HEK293 (cell line): Measurements from ENCODE around the gene RAB3GAP2.

ENCODE experiments used
- CTCF ChIA-PET: fragments of 350-600 bp; formaldehyde crosslinking; extraction: SDS; loops from one replicate; lab custom pipeline; 2021; ENCODE audit warnings: antibody characterized with exemption; lab: Yijun Ruan, JAX
- POLR2A ChIA-PET: fragments of 300-600 bp; formaldehyde crosslinking; extraction: SDS; loops from one replicate; lab custom pipeline; 2020; ENCODE audit warnings: antibody characterized with exemption, inconsistent platforms; lab: Yijun Ruan, JAX
- H3K27ac ChIP-seq: fragments of 200-500 bp; sonication (Bioruptor generic); 2 replicates; pipeline ENCODE4 v1.5.1; 2014; ENCODE audit warnings: low read depth, low read length, control low read depth, inconsistent platforms; ENCODE audit errors: extremely low read depth
- H3K36me3 ChIP-seq, 2 experiments: fragments of 200-500 bp in 1 of 2; sonication (Bioruptor generic) in 1 of 2; 1 replicate in 1 of 2; 2 replicates in 1 of 2; pipeline ENCODE4 v1.5.1; 2014 to 2017; ENCODE audit warnings: inconsistent platforms in 2 of 2, low read length in 2 of 2; ENCODE audit not compliant: control insufficient read depth in 2 of 2, insufficient read depth in 1 of 2
- H3K4me1 ChIP-seq: fragments of 200-500 bp; sonication (Bioruptor generic); 2 replicates; pipeline ENCODE4 v1.5.1; 2014; ENCODE audit warnings: mild to moderate bottlenecking, low read length, inconsistent platforms; ENCODE audit not compliant: control insufficient read depth, insufficient read depth
- H3K4me3 ChIP-seq: 2 replicates; pipeline ENCODE4 v1.5.1; 2011; ENCODE audit warnings: low read depth, mild to moderate bottlenecking, control low read depth, low read length, moderate library complexity
- H3K9me3 ChIP-seq: fragments of 200-500 bp; sonication (Bioruptor generic); 2 replicates; pipeline ENCODE4 v1.5.1; 2014; ENCODE audit warnings: low read depth, low read length, inconsistent platforms; ENCODE audit not compliant: control insufficient read depth, insufficient read depth
- BCL11A ChIP-seq: fragments of 450-650 bp; formaldehyde crosslinking; IDR thresholded peaks from 2 replicates; pipeline ENCODE4 v1.5.1; 2016; ENCODE audit warnings: low read depth, missing biosample characterization, missing genetic modification characterization
- HOXD13 ChIP-seq: sonication (generic); formaldehyde crosslinking; IDR thresholded peaks from 2 replicates; pipeline ENCODE4 v1.8.0; 2022; ENCODE audit warnings: missing genetic modification reagents, borderline replicate concordance
- KLF7 ChIP-seq: fragments of 450-650 bp; formaldehyde crosslinking; IDR thresholded peaks from 2 replicates; pipeline ENCODE4 v1.5.1; 2016; ENCODE audit warnings: missing biosample characterization, missing genetic modification characterization, borderline replicate concordance
- OSR2 ChIP-seq: fragments of 450-650 bp; formaldehyde crosslinking; IDR thresholded peaks from 2 replicates; pipeline ENCODE4 v1.5.1; 2016; ENCODE audit warnings: missing biosample characterization, missing genetic modification characterization
- RBAK ChIP-seq: fragments of 450-650 bp; formaldehyde crosslinking; IDR thresholded peaks from 2 replicates; pipeline ENCODE4 v1.5.1; 2016; ENCODE audit warnings: missing biosample characterization, missing genetic modification characterization
- SP7 ChIP-seq: fragments of 450-650 bp; formaldehyde crosslinking; IDR thresholded peaks from 2 replicates; pipeline ENCODE4 v1.5.1; 2016; ENCODE audit warnings: missing biosample characterization, missing genetic modification characterization
- YY2 ChIP-seq: fragments of 450-650 bp; formaldehyde crosslinking; IDR thresholded peaks from 2 replicates; pipeline ENCODE4 v1.5.1; 2016; ENCODE audit warnings: missing biosample characterization, missing genetic modification characterization
- ZNF112 ChIP-seq: fragments of 450-650 bp; formaldehyde crosslinking; IDR thresholded peaks from 2 replicates; pipeline ENCODE4 v1.5.0; 2017; ENCODE audit warnings: missing biosample characterization, missing genetic modification characterization
- ZNF157 ChIP-seq: fragments of 450-650 bp; formaldehyde crosslinking; IDR thresholded peaks from 2 replicates; pipeline ENCODE4 v1.5.1; 2016; ENCODE audit warnings: missing biosample characterization, missing genetic modification characterization
- ZNF202 ChIP-seq: fragments of 450-650 bp; formaldehyde crosslinking; IDR thresholded peaks from 2 replicates; pipeline ENCODE4 v1.5.1; 2016; ENCODE audit warnings: missing biosample characterization, missing genetic modification characterization, borderline replicate concordance
- ZNF23 ChIP-seq: fragments of 450-650 bp; formaldehyde crosslinking; IDR thresholded peaks from 2 replicates; pipeline ENCODE4 v1.5.1; 2016; ENCODE audit warnings: missing biosample characterization, missing genetic modification characterization, borderline replicate concordance
- ZNF266 ChIP-seq: fragments of 450-650 bp; formaldehyde crosslinking; IDR thresholded peaks from 2 replicates; pipeline ENCODE4 v1.5.1; 2016; ENCODE audit warnings: missing biosample characterization, missing genetic modification characterization, low read depth
- ZNF341 ChIP-seq: fragments of 450-650 bp; formaldehyde crosslinking; IDR thresholded peaks from 2 replicates; pipeline ENCODE4; 2016; ENCODE audit warnings: low read depth, missing biosample characterization, missing genetic modification characterization
- ZNF416 ChIP-seq: fragments of 450-650 bp; formaldehyde crosslinking; IDR thresholded peaks from 2 replicates; pipeline ENCODE4 v1.5.1; 2016; ENCODE audit warnings: missing biosample characterization, missing genetic modification characterization
- ZNF423 ChIP-seq: fragments of 450-650 bp; formaldehyde crosslinking; IDR thresholded peaks from 2 replicates; pipeline ENCODE4 v1.5.1; 2016; ENCODE audit warnings: missing biosample characterization, missing genetic modification characterization
- ZNF433 ChIP-seq: fragments of 450-650 bp; formaldehyde crosslinking; IDR thresholded peaks from 2 replicates; pipeline ENCODE4 v1.5.1; 2016; ENCODE audit warnings: missing biosample characterization, missing genetic modification characterization, low read depth
- ZNF501 ChIP-seq: fragments of 450-650 bp; formaldehyde crosslinking; IDR thresholded peaks from 2 replicates; pipeline ENCODE4 v1.5.1; 2016; ENCODE audit warnings: missing biosample characterization, missing genetic modification characterization
- ZNF549 ChIP-seq: fragments of 450-650 bp; IDR thresholded peaks from 2 replicates; pipeline ENCODE4 v1.5.1; 2018; ENCODE audit warnings: missing biosample characterization, missing genetic modification characterization, mild to moderate bottlenecking, inconsistent platforms, moderate library complexity
- ZNF664 ChIP-seq: fragments of 450-650 bp; formaldehyde crosslinking; IDR thresholded peaks from 2 replicates; pipeline ENCODE4 v1.5.1; 2016; ENCODE audit warnings: missing biosample characterization, missing genetic modification characterization
- ZNF707 ChIP-seq: fragments of 450-650 bp; formaldehyde crosslinking; IDR thresholded peaks from 2 replicates; pipeline ENCODE4 v1.5.1; 2016; ENCODE audit warnings: missing biosample characterization, missing genetic modification characterization
- ZNF843 ChIP-seq: fragments of 450-650 bp; formaldehyde crosslinking; IDR thresholded peaks from 2 replicates; pipeline ENCODE4 v1.5.1; 2016; ENCODE audit warnings: missing biosample characterization, missing genetic modification characterization
- TF ChIP-seq, protein P1 (sequence below): fragments of 450-650 bp; formaldehyde crosslinking; IDR thresholded peaks from 2 replicates; pipeline ENCODE4 v1.5.1; 2017; ENCODE audit warnings: missing biosample characterization, missing genetic modification characterization
- TF ChIP-seq, protein P2 (sequence below): fragments of 450-650 bp; IDR thresholded peaks from 2 replicates; pipeline ENCODE4 v1.5.1; 2018; ENCODE audit warnings: missing biosample characterization, missing genetic modification characterization
- TF ChIP-seq, protein P3 (sequence below): fragments of 450-650 bp; formaldehyde crosslinking; IDR thresholded peaks from 2 replicates; pipeline ENCODE4 v1.5.1; 2016; ENCODE audit warnings: missing biosample characterization, missing genetic modification characterization, borderline replicate concordance
- TF ChIP-seq, protein P4 (sequence below): fragments of 450-650 bp; formaldehyde crosslinking; IDR thresholded peaks from 2 replicates; pipeline ENCODE4 v1.5.1; 2016; ENCODE audit warnings: missing biosample characterization, missing genetic modification characterization

The RAB3GAP2 gene

DNA sequence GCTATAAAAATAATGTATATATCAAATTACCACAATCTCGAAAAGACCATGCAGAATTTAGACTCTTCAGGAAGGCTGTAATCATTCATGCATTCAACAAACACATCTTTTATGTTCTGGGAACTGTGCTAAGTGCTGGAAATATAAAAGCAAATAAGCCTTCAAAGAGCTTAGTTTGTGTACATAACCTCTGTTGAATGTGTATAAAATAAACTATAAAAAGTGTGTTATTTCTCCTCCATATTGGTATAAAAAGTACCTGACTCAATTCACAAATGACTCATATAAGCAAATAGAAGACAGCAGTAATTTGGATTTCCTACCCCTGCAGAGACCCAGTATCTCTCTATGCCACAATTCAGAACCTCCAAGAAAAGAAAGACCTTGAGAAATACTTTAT, 36.8 kb downstream of the RAB3GAP2 start (continued):
- TF ChIP-seq SP7 (tag by site-specific recombination) = peak; percentile 31; the same call in 1 of the 2 replicates
- no peak for TF ChIP-seq ZNF157
- TF ChIP-seq, protein P1, sequence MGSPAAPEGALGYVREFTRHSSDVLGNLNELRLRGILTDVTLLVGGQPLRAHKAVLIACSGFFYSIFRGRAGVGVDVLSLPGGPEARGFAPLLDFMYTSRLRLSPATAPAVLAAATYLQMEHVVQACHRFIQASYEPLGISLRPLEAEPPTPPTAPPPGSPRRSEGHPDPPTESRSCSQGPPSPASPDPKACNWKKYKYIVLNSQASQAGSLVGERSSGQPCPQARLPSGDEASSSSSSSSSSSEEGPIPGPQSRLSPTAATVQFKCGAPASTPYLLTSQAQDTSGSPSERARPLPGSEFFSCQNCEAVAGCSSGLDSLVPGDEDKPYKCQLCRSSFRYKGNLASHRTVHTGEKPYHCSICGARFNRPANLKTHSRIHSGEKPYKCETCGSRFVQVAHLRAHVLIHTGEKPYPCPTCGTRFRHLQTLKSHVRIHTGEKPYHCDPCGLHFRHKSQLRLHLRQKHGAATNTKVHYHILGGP (tag by site-specific recombination) = peak; percentile 90
- TF ChIP-seq OSR2 = peak; percentile 83; the same call in 1 of the 2 replicates
- peak; percentile 82 for TF ChIP-seq ZNF843 (tag by site-specific recombination)
- TF ChIP-seq BCL11A (tag by site-specific recombination) = peak; percentile 83
- TF ChIP-seq ZNF23 (tag by site-specific recombination) = no peak
- TF ChIP-seq ZNF423 (tag by site-specific recombination) = no peak
- no peak for TF ChIP-seq RBAK (tag by site-specific recombination)

DNA sequence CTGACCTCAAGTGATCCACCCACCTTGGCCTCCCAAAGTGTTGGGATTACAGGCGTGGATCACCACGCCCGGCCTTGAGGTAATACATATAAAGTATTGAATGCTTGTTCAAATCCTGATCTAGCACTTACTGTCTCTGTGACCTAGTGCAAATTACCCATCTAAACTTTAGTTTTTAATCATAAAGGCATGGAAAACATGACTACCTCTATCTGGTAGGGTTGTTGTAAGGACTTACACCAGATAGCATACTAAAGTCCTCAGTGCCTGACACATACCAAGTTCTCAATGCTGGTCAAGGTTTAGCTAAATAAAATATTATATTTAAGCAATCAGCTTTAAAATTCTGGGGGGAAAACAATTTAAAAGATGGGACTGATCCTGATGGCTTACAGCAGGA, 38.3 kb downstream of the RAB3GAP2 start:
- Histone ChIP-seq H3K4me3 (no peak overlapping the region), H3K36me3 (peaks cover 0 to 21% of the 10 kb centered on the region in 2 experiments; a peak in 1 of 3 replicates), H3K9me3 (no peaks in the 10 kb centered on the region), H3K27ac (no peak overlapping the region), H3K4me1 (peaks cover 7% of the 10 kb centered on the region; the same call in 1 of the 2 replicates)
- TF ChIP-seq, protein P2, sequence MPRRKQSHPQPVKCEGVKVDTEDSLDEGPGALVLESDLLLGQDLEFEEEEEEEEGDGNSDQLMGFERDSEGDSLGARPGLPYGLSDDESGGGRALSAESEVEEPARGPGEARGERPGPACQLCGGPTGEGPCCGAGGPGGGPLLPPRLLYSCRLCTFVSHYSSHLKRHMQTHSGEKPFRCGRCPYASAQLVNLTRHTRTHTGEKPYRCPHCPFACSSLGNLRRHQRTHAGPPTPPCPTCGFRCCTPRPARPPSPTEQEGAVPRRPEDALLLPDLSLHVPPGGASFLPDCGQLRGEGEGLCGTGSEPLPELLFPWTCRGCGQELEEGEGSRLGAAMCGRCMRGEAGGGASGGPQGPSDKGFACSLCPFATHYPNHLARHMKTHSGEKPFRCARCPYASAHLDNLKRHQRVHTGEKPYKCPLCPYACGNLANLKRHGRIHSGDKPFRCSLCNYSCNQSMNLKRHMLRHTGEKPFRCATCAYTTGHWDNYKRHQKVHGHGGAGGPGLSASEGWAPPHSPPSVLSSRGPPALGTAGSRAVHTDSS = no peak
- TF ChIP-seq, protein P3, sequence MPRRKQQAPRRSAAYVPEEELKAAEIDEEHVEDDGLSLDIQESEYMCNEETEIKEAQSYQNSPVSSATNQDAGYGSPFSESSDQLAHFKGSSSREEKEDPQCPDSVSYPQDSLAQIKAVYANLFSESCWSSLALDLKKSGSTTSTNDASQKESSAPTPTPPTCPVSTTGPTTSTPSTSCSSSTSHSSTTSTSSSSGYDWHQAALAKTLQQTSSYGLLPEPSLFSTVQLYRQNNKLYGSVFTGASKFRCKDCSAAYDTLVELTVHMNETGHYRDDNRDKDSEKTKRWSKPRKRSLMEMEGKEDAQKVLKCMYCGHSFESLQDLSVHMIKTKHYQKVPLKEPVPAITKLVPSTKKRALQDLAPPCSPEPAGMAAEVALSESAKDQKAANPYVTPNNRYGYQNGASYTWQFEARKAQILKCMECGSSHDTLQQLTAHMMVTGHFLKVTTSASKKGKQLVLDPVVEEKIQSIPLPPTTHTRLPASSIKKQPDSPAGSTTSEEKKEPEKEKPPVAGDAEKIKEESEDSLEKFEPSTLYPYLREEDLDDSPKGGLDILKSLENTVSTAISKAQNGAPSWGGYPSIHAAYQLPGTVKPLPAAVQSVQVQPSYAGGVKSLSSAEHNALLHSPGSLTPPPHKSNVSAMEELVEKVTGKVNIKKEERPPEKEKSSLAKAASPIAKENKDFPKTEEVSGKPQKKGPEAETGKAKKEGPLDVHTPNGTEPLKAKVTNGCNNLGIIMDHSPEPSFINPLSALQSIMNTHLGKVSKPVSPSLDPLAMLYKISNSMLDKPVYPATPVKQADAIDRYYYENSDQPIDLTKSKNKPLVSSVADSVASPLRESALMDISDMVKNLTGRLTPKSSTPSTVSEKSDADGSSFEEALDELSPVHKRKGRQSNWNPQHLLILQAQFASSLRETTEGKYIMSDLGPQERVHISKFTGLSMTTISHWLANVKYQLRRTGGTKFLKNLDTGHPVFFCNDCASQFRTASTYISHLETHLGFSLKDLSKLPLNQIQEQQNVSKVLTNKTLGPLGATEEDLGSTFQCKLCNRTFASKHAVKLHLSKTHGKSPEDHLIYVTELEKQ (tag by site-specific recombination) = no peak
- TF ChIP-seq KLF7 (tag by site-specific recombination) (no peak), ZNF707 (tag by site-specific recombination) (no peak), ZNF112 (tag by site-specific recombination) (no peak), ZNF549 (tag by site-specific recombination) (no peak), YY2 (tag by site-specific recombination) (no peak), ZNF501 (tag by site-specific recombination) (no peak), ZNF664 (tag by site-specific recombination) (no peak), ZNF433 (tag by site-specific recombination) (no peak), ZNF416 (tag by site-specific recombination) (no peak), ZNF341 (tag by site-specific recombination) (no peak), ZNF266 (tag by site-specific recombination) (no peak), ZNF202 (tag by site-specific recombination) (no peak), HOXD13 (CRISPR knock-in tag) (no peak)
- TF ChIP-seq, protein P4, sequence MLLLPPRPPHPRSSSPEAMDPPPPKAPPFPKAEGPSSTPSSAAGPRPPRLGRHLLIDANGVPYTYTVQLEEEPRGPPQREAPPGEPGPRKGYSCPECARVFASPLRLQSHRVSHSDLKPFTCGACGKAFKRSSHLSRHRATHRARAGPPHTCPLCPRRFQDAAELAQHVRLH (tag by site-specific recombination) = no peak
- ChIA-PET CTCF (interaction anchor here (3.7 kb wide), 1 partner anchor 17 kb away, joined by 15 read pairs; no protein-coding TSS in a partner anchor), POLR2A (no interaction called here)
